ENCODE data around the gene RFESD.

RFESD gene

GRCh38 chr5:95620870-95621838 is 25.4 kb upstream of the RFESD start:
- peak overlapping the region; percentile 49 for H3K4me3 ChIP-seq (ENCODE audit: low read depth, low read length)
- no peak for DNase-seq (ENCODE audit: low read depth)
- TF ChIP-seq CTCF (IDR thresholded peaks at IDR 0.05; ENCODE audit: low read depth, low read length, missing control alignments) = peak; percentile 4

DNA sequence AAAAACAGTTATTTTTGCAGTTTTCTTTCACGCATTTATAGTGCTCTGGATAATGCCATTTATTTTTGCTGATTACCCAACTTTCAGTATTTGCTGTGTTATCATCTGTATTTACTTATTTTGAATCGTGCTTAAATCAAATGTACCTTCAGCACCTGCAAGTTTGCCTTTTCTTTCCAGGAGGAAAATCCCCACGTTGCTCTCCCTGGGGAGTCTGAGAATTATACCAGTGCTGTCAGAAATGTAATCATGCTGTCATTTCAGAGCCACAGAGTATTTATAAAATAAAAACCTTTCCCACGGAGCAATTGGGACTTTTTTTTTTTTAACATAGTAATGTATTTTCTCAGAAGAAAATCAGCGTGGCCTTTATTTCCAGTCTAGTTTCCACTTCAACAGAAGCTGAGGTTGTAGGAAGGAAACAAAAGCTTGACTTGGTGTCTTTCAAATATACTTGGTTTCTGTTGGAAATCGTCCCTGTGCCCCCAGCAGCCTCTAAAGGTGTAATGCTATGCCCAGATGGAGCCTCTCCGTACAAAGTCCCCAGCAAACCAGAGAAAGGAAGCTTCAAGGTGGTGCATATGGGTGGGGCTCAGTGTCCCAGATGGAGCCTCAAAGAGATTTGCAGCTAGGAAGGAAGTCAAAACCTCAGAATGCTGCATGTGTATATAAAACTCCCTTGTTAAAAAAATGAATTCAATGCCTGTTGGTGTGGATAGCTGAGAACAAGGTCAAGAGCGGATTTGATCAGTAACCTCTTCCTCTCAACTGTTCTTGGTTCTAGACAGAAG is 24.5 kb upstream of the RFESD start:
- H3K4me3 ChIP-seq (ENCODE audit: low read depth, low read length) = no peak overlapping the region
- TF ChIP-seq CTCF (IDR thresholded peaks at IDR 0.05; ENCODE audit: low read depth, low read length, missing control alignments) = no peak

GRCh38 chr5:95623706-95624105 is 22.9 kb upstream of the RFESD start:
- TF ChIP-seq CTCF (IDR thresholded peaks at IDR 0.05; ENCODE audit: low read depth, low read length, missing control alignments) = no peak
- H3K4me3 ChIP-seq (ENCODE audit: low read depth, low read length) = no peak overlapping the region
- DNase-seq (ENCODE audit: low read depth) = no peak

More for the DNA sequence above, 24.5 kb upstream of the RFESD start:
- no peak for DNase-seq (ENCODE audit: low read depth)

DNA sequence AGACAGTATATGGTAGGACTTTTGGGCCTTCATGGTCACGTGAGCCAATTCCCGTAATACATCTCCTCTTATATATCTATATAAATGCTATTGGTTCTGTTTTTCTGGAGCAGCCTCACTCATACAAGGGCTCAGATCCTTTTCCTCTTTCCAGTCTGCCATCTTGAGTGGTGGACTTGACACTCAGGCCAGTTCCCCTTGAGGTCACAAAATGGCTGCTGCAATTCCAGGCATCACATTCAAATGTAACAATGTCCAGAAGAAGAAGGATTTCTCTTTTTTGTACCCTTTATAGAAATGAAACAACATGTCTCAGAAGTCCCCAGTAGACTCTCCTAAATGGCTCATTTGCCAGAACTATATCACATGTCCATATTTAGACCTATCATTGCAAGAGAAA is 22.2 kb upstream of the RFESD start:
- no peak for TF ChIP-seq CTCF (IDR thresholded peaks at IDR 0.05; ENCODE audit: low read depth, low read length, missing control alignments)
- DNase-seq (ENCODE audit: low read depth) = no peak

DNA sequence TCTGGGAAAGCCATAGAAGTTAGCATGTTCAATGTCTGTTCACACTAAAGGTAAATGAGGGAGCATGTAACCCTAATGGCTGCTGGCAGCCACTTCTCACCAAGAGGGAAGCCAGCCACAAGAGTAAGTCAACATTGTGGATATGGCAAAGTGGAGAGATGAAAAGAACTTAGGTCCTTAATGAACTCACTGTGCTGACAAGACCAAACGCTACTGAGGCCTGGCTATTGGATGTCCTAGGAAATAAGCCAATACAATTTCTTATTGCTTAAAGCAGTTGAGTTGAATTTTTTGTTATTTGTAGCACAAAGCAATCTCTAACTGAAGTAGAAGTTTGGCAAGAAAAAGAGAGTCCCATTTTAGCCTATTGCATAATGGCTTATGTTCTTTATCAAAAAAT is 19.9 kb upstream of the RFESD start:
- no peak overlapping the region for H3K4me3 ChIP-seq (ENCODE audit: low read depth, low read length)
- DNase-seq (ENCODE audit: low read depth) = no peak
- TF ChIP-seq CTCF (IDR thresholded peaks at IDR 0.05; ENCODE audit: low read depth, low read length, missing control alignments) = no peak

More for the DNA sequence above, 22.2 kb upstream of the RFESD start:
- no peak overlapping the region for H3K4me3 ChIP-seq (ENCODE audit: low read depth, low read length)

- H3K4me3 ChIP-seq (ENCODE audit: low read depth, low read length) = no peak overlapping the region
- no peak for TF ChIP-seq CTCF (IDR thresholded peaks at IDR 0.05; ENCODE audit: low read depth, low read length, missing control alignments)
- DNase-seq (ENCODE audit: low read depth) = no peak
These were observed 18.4 kb upstream of the RFESD start for GRCh38 chr5:95627971-95628810.

Measured in GM12864 (cell line).